Upper lobe of left lung (tissue), 4 donors: Measurements from ENCODE around the gene EDA.

Source experiments
- POLR2A ChIP-seq, 4 donors: fragments of 450-650 bp; IDR thresholded peaks; one replicate each; pipeline ENCODE4 v1.5.1; 2016 to 2017; ENCODE audit warnings: antibody characterized with exemption in 4 of 4, mild to moderate bottlenecking in 2 of 4
- POLR2AphosphoS5 ChIP-seq, 2 donors: sonication (generic); formaldehyde crosslinking; IDR thresholded peaks; one replicate each; pipeline ENCODE4 v1.5.1; 2017; ENCODE audit warnings: antibody characterized with exemption in 2 of 2
- TF ChIP-seq, protein P1 (sequence below), 6 experiments: fragments of 450-650 bp in 4 of 6; fragments of 200-600 bp in 2 of 6; sonication (generic) in 2 of 6; IDR thresholded peaks; one replicate each; pipeline ENCODE4 v1.5.1; 2016 to 2019; ENCODE audit warnings: antibody characterized with exemption in 6 of 6

DNA sequence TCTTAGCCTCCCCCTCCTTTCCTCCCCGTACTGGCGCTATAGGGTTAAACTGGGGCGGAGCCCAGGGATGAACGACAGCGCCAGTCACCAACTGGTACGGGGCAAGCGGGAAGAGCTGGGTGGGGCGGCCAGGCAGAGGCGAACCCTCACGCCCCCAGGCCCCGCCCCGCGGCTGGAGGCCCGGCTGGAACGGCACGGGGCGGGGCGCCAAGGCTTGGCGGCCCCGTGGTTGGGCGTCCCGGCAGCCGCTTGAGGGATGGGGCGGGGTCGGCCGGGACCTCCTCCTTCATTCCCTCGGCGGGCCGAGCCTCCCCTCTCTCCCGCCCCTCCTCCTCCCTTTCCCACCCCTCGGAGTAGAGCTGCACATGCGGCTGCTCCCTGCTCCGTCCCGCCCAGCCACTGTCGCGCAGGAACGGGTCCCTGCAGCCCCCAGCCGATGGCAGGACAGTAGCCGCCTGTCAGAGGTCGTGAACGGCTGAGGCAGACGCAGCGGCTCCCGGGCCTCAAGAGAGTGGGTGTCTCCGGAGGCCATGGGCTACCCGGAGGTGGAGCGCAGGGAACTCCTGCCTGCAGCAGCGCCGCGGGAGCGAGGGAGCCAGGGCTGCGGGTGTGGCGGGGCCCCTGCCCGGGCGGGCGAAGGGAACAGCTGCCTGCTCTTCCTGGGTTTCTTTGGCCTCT, at the start of gene EDA:
- TF ChIP-seq, protein P1, sequence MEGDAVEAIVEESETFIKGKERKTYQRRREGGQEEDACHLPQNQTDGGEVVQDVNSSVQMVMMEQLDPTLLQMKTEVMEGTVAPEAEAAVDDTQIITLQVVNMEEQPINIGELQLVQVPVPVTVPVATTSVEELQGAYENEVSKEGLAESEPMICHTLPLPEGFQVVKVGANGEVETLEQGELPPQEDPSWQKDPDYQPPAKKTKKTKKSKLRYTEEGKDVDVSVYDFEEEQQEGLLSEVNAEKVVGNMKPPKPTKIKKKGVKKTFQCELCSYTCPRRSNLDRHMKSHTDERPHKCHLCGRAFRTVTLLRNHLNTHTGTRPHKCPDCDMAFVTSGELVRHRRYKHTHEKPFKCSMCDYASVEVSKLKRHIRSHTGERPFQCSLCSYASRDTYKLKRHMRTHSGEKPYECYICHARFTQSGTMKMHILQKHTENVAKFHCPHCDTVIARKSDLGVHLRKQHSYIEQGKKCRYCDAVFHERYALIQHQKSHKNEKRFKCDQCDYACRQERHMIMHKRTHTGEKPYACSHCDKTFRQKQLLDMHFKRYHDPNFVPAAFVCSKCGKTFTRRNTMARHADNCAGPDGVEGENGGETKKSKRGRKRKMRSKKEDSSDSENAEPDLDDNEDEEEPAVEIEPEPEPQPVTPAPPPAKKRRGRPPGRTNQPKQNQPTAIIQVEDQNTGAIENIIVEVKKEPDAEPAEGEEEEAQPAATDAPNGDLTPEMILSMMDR (IDR thresholded peaks at IDR 0.05): no peak
- TF ChIP-seq POLR2AphosphoS5 (IDR thresholded peaks at IDR 0.05) (no peak), POLR2A (IDR thresholded peaks at IDR 0.05) (no peak)
